ENCODE measurements around the gene PDE6B.
"Not testable (repeated sequence)": the region's sequence is repeated elsewhere in the genome, so short reads cannot be mapped to it uniquely, and the experiment has no call there.

Gene PDE6B

GRCh38 chr4:637536-638280, 12.3 kb downstream of the PDE6B start:
- DNase-seq (ENCODE audit: low read depth in 2 of 2), result no peak
- no peak for TF ChIP-seq CTCF (IDR thresholded peaks at IDR 0.05; ENCODE audit: low read depth, low read length)
- no peak overlapping the region for H3K4me3 ChIP-seq (replicated peaks in 1 of 2; ENCODE audit: low read depth in 2 of 2, low read length in 2 of 2)

- H3K4me3 ChIP-seq (replicated peaks in 1 of 2; ENCODE audit: low read depth in 2 of 2, low read length in 2 of 2); DNase-seq (ENCODE audit: low read depth in 2 of 2): not testable (repeated sequence)
These were observed 17.0 kb downstream of the PDE6B start for GRCh38 chr4:642366-642765.

GRCh38 chr4:646460-646859, 21.1 kb downstream of the PDE6B start:
- no peak for DNase-seq (ENCODE audit: low read depth in 2 of 2)
- H3K4me3 ChIP-seq (replicated peaks in 1 of 2; ENCODE audit: low read depth in 2 of 2, low read length in 2 of 2), result no peak overlapping the region
- no peak for TF ChIP-seq CTCF (IDR thresholded peaks at IDR 0.05; ENCODE audit: low read depth, low read length)

- H3K4me3 ChIP-seq (replicated peaks in 1 of 2; ENCODE audit: low read depth in 2 of 2, low read length in 2 of 2), result no peak overlapping the region
- no peak for TF ChIP-seq CTCF (IDR thresholded peaks at IDR 0.05; ENCODE audit: low read depth, low read length)
- DNase-seq (ENCODE audit: low read depth in 2 of 2), result no peak
These were observed 22.1 kb downstream of the PDE6B start for GRCh38 chr4:647481-647880.

GRCh38 chr4:648579-649292, 23.4 kb downstream of the PDE6B start:
- no peak for DNase-seq (ENCODE audit: low read depth in 2 of 2)
- H3K4me3 ChIP-seq (replicated peaks in 1 of 2; ENCODE audit: low read depth in 2 of 2, low read length in 2 of 2), result no peak overlapping the region
- no peak for TF ChIP-seq CTCF (IDR thresholded peaks at IDR 0.05; ENCODE audit: low read depth, low read length)

GRCh38 chr4:649293-649625, 23.9 kb downstream of the PDE6B start:
- DNase-seq (ENCODE audit: low read depth in 2 of 2), result no peak
- no peak for TF ChIP-seq CTCF (IDR thresholded peaks at IDR 0.05; ENCODE audit: low read depth, low read length)
- H3K4me3 ChIP-seq (replicated peaks in 1 of 2; ENCODE audit: low read depth in 2 of 2, low read length in 2 of 2), result no peak overlapping the region

- H3K4me3 ChIP-seq (replicated peaks in 1 of 2; ENCODE audit: low read depth in 2 of 2, low read length in 2 of 2), result no peak overlapping the region
- no peak for DNase-seq (ENCODE audit: low read depth in 2 of 2)
- TF ChIP-seq CTCF (IDR thresholded peaks at IDR 0.05; ENCODE audit: low read depth, low read length), result no peak
These were observed 24.5 kb downstream of the PDE6B start for GRCh38 chr4:649751-650310.

Measured in cardiac fibroblast (primary cell).